A549 (cell line): ENCODE results near the gene ANKRD28. TPM values are rescaled to one million over a fixed set of nuclear protein-coding genes. Genes with fewer than 3 reads are reported as not detected.

Source experiments
- ATAC-seq, 2 experiments: fragments of 200-7000 bp in 1 of 2; fragments of >200 bp in 1 of 2; cut with Nextera tagmentation in 1 of 2; cut with Tn5 transposase in 1 of 2; 3 replicates each; pipeline versions ENCODE4 v1.8.0 to v1.9.1; 2018 to 2020; ENCODE audit warnings: mild to moderate bottlenecking in 1 of 2, moderate library complexity in 1 of 2
- CTCF ChIA-PET: fragments of 300-600 bp; sonication (Branson Sonifier 250); formaldehyde crosslinking; extraction: SDS; loops from one replicate; lab custom pipeline; 2021; ENCODE audit warnings: antibody characterized with exemption, inconsistent platforms; lab: Yijun Ruan, JAX
- POLR2A ChIA-PET: fragments of 350-600 bp; formaldehyde crosslinking; extraction: SDS; loops from one replicate; lab custom pipeline; 2021; ENCODE audit warnings: antibody characterized with exemption, inconsistent platforms; lab: Yijun Ruan, JAX
- DNase-seq, 2 experiments: peaks; one replicate each; pipeline versions ENCODE4 v3.0.0 to v3.0.0-alpha.2; 2011 to 2016; ENCODE audit warnings: low read depth in 1 of 2, low spot score in 1 of 2
- FAIRE-seq: peaks from 2 replicates; lab custom pipeline; 2011; peaks lifted over from hg19 to GRCh38; lab: Jason Lieb, UNC
- H3K27ac ChIP-seq, 2 experiments: fragments of >200 bp; sonication (Bioruptor Twin); formaldehyde crosslinking; 3 replicates each; pipeline ENCODE4 v1.5.1; 2016 to 2017
- H3K4me1 ChIP-seq: fragments of >200 bp; sonication (Bioruptor Twin); formaldehyde crosslinking; 3 replicates; pipeline ENCODE4 v1.6.1; 2016
- H3K4me2 ChIP-seq: fragments of >200 bp; sonication (Bioruptor Twin); formaldehyde crosslinking; 3 replicates; pipeline ENCODE4 v1.6.1; 2016
- H3K4me3 ChIP-seq: fragments of >200 bp; sonication (Bioruptor Twin); formaldehyde crosslinking; 3 replicates; pipeline ENCODE4 v1.5.1; 2016
- H3K9me3 ChIP-seq: fragments of >200 bp; sonication (Bioruptor Twin); formaldehyde crosslinking; 3 replicates; pipeline ENCODE4 v1.6.1; 2016
- CBX2 ChIP-seq: fragments of 200-600 bp; sonication (generic); IDR thresholded peaks from 2 replicates; pipeline ENCODE4 v1.6.1; 2016; ENCODE audit warnings: low read depth, mild to moderate bottlenecking, borderline replicate concordance
- ESRRA ChIP-seq: fragments of 150-350 bp; IDR thresholded peaks from 2 replicates; pipeline ENCODE4 v1.6.1; 2014; ENCODE audit warnings: mild to moderate bottlenecking, low read length, borderline replicate concordance
- FOXS1 ChIP-seq: fragments of 250-450 bp; sonication (Bioruptor Pico); IDR thresholded peaks from 2 replicates; pipeline ENCODE4 v1.5.0; 2020; ENCODE audit warnings: mild to moderate bottlenecking, moderate library complexity
- HOXA7 ChIP-seq: fragments of 250-450 bp; sonication (Bioruptor Pico); IDR thresholded peaks from 2 replicates; pipeline ENCODE4 v1.5.0; 2020; ENCODE audit warnings: mild to moderate bottlenecking, moderate library complexity
- HOXB5 ChIP-seq: fragments of 250-450 bp; sonication (Bioruptor Pico); IDR thresholded peaks from 2 replicates; pipeline ENCODE4 v1.5.0; 2020; ENCODE audit warnings: mild to moderate bottlenecking, moderate library complexity
- KDM5A ChIP-seq: fragments of 200-600 bp; sonication (generic); IDR thresholded peaks from 2 replicates; pipeline ENCODE4 v1.6.1; 2016; ENCODE audit warnings: antibody characterized with exemption, mild to moderate bottlenecking
- MAFK ChIP-seq: fragments of 450-650 bp; IDR thresholded peaks from 2 replicates; pipeline ENCODE4 v1.6.1; 2014; ENCODE audit not compliant: partially characterized antibody
- MYC ChIP-seq: IDR thresholded peaks from 2 replicates; pipeline ENCODE4 v1.6.1; 2012; ENCODE audit warnings: mild to moderate bottlenecking, inconsistent platforms, low read length, improper control_type of control experiment, borderline replicate concordance
- NPAS2 ChIP-seq: fragments of 250-450 bp; sonication (Bioruptor Pico); IDR thresholded peaks from 2 replicates; pipeline ENCODE4 v1.8.0; 2022; ENCODE audit warnings: mild to moderate bottlenecking, moderate library complexity, borderline replicate concordance
- NR3C1 ChIP-seq: fragments of >200 bp; sonication (Bioruptor Twin); formaldehyde crosslinking; IDR thresholded peaks from 3 replicates; pipeline ENCODE4 v1.6.1; 2017
- RARB ChIP-seq: fragments of 250-450 bp; sonication (Bioruptor Pico); IDR thresholded peaks from 2 replicates; pipeline ENCODE4 v1.8.0; 2021; ENCODE audit warnings: mild to moderate bottlenecking, moderate library complexity
- RFX5 ChIP-seq: fragments of 450-650 bp; IDR thresholded peaks from 2 replicates; pipeline ENCODE4 v1.7.1; 2014; ENCODE audit warnings: antibody characterized with exemption, mild to moderate bottlenecking, moderate library complexity
- RNF2 ChIP-seq: fragments of 200-600 bp; sonication (generic); IDR thresholded peaks from 2 replicates; pipeline ENCODE4 v1.6.1; 2016; ENCODE audit warnings: low read depth, mild to moderate bottlenecking, antibody characterized with exemption, moderate library complexity, borderline replicate concordance
- SMC3 ChIP-seq: fragments of >200 bp; sonication (Bioruptor Twin); formaldehyde crosslinking; IDR thresholded peaks from 3 replicates; pipeline ENCODE4 v1.6.1; 2018; ENCODE audit warnings: inconsistent platforms
- TFCP2L1 ChIP-seq: fragments of 250-450 bp; sonication (Bioruptor Pico); IDR thresholded peaks from 2 replicates; pipeline ENCODE4 v1.5.0; 2021; ENCODE audit warnings: mild to moderate bottlenecking
- ZC3H11A ChIP-seq: fragments of 450-650 bp; IDR thresholded peaks from 2 replicates; pipeline ENCODE4 v1.6.1; 2014; ENCODE audit warnings: antibody characterized with exemption, mild to moderate bottlenecking
- WGBS: methylation state at CpG from one replicate; pipeline ENCODE4 v1.1.6; 2017; ENCODE audit errors: missing lambda C conversion rate; 5-methylcytosine and 5-hydroxymethylcytosine counted together
- polyA plus RNA-seq, 4 experiments: library from polyadenylated mRNA; depleted of rRNA in 3 of 4; stranded (reverse); fragments of >200 nt; fragmentation: RNase III in 1 of 4; extraction: RNeasy Plus Mini Kit Qiagen cat#74134 plus additional on column Dnase treatment in 1 of 4; gene quantifications; 2 replicates in 3 of 4; 3 replicates in 1 of 4; pipeline ENCODE4 v1.2.3, GENCODE V29; 2011 to 2017
- TF ChIP-seq, protein P1 (sequence below): fragments of >200 bp; sonication (Bioruptor Twin); formaldehyde crosslinking; IDR thresholded peaks from 3 replicates; pipeline ENCODE4 v1.6.1; 2016
- TF ChIP-seq, protein P2 (sequence below): fragments of 200-600 bp; sonication (generic); IDR thresholded peaks from 2 replicates; pipeline ENCODE4 v1.6.1; 2016; ENCODE audit warnings: antibody characterized with exemption, mild to moderate bottlenecking, moderate library complexity
- TF ChIP-seq, protein P3 (sequence below): fragments of >200 bp; sonication (Bioruptor Twin); formaldehyde crosslinking; IDR thresholded peaks from 3 replicates; pipeline ENCODE4 v1.5.1; 2016

Gene ANKRD28
- polyA plus RNA-seq, 2 of the 4 experiments (the other 2 are of a cell fraction): 29.9 to 72.0 TPM

DNA sequence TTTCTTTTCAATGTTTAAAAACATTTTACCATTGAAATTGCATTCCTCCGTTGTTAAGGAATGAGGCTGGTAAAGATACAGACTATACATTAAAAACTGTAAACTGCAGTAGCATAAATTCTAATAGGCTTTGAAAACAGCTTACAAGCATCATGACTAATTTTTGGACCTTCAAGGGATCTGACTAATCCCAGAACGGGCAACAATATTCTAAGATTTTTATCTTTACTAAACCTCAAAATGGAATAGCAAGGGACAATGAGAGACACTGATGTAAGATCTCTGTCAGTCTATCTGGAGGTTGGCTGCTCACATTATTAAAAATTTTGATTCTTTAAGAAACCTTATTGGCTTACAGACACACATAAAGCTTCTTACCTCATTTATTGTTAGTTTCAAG lies 121.5 kb downstream of the ANKRD28 start (continued):
- TF ChIP-seq, protein P1, sequence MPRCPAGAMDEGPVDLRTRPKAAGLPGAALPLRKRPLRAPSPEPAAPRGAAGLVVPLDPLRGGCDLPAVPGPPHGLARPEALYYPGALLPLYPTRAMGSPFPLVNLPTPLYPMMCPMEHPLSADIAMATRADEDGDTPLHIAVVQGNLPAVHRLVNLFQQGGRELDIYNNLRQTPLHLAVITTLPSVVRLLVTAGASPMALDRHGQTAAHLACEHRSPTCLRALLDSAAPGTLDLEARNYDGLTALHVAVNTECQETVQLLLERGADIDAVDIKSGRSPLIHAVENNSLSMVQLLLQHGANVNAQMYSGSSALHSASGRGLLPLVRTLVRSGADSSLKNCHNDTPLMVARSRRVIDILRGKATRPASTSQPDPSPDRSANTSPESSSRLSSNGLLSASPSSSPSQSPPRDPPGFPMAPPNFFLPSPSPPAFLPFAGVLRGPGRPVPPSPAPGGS: no peak
- TF ChIP-seq, protein P2, sequence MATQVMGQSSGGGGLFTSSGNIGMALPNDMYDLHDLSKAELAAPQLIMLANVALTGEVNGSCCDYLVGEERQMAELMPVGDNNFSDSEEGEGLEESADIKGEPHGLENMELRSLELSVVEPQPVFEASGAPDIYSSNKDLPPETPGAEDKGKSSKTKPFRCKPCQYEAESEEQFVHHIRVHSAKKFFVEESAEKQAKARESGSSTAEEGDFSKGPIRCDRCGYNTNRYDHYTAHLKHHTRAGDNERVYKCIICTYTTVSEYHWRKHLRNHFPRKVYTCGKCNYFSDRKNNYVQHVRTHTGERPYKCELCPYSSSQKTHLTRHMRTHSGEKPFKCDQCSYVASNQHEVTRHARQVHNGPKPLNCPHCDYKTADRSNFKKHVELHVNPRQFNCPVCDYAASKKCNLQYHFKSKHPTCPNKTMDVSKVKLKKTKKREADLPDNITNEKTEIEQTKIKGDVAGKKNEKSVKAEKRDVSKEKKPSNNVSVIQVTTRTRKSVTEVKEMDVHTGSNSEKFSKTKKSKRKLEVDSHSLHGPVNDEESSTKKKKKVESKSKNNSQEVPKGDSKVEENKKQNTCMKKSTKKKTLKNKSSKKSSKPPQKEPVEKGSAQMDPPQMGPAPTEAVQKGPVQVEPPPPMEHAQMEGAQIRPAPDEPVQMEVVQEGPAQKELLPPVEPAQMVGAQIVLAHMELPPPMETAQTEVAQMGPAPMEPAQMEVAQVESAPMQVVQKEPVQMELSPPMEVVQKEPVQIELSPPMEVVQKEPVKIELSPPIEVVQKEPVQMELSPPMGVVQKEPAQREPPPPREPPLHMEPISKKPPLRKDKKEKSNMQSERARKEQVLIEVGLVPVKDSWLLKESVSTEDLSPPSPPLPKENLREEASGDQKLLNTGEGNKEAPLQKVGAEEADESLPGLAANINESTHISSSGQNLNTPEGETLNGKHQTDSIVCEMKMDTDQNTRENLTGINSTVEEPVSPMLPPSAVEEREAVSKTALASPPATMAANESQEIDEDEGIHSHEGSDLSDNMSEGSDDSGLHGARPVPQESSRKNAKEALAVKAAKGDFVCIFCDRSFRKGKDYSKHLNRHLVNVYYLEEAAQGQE: no peak
- no peak for TF ChIP-seq RNF2

DNA sequence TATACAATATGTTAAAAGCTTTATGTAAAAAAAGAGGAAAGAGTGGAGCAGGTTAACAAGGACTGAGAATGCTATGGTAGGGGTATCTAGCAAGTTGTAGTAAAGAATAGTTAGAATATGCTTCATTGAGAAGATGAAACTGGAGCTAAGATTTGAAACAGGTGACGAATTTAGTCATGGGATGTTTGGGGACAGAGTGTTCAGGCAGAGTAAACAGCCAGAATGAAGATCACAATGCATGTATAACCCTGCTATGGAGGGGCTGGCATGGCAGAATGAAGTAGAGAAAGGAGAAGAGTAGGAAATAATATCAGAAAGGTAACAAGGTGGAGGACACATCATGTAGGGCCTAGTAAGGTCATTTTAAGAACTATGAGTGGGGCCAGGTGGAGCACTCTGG lies 124.2 kb downstream of the ANKRD28 start:
- CTCF ChIA-PET: interaction anchor here (1.0 to 1.5 kb wide), 2 partner anchors 44 to 63 kb away, joined by 3 read pairs; no protein-coding TSS in a partner anchor
- no peak overlapping the region for H3K4me3 ChIP-seq
- no peak for TF ChIP-seq ZC3H11A
- no peak for TF ChIP-seq ESRRA
- TF ChIP-seq MYC: no peak
- TF ChIP-seq FOXS1: no peak
- TF ChIP-seq, all 56 proteins: peak for 0
- H3K27ac ChIP-seq: no peak overlapping the region
- WGBS: 98% methylated on average over 1 of the region's 1 CpG
- FAIRE-seq: no peak
- ATAC-seq: no peak
- no peak overlapping the region for H3K4me2 ChIP-seq
- no peaks in the 10 kb centered on the region for H3K9me3 ChIP-seq
- DNase-seq: no peak
- POLR2A ChIA-PET: no interaction called here
- no peaks in the 10 kb centered on the region for H3K4me1 ChIP-seq

DNA sequence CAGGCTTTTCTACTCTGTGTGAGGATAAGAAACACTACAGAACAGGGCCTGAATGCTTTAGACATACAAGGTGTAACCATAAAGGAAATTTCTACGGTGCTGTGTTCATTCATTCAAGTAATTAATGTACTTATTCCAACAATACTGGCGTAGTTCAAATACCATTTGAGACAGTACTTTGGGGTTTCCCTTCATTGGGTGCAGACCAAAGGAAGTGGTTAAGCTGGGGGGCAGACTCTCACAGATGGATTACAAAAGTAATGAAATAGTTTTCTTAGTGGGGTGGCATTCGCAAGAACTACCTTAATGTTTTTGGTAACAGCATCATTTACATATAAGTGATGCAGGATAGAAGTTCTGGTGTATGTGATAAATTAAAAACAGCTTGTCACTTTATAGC lies 130.3 kb downstream of the ANKRD28 start:
- DNase-seq (no peak), ATAC-seq (no peak), FAIRE-seq (no peak)
- ChIA-PET CTCF (interaction anchor here (0.6 to 1.7 kb wide), 3 partner anchors 37 to 45 kb away, joined by 3 to 7 read pairs (median 3); no protein-coding TSS in a partner anchor), POLR2A (no interaction called here)
- Histone ChIP-seq H3K27ac (no peak overlapping the region), H3K4me1 (no peaks in the 10 kb centered on the region), H3K4me3 (no peak overlapping the region), H3K9me3 (no peaks in the 10 kb centered on the region), H3K4me2 (no peak overlapping the region)
- WGBS: 87% methylated on average over 3 of the region's 3 CpGs
- TF ChIP-seq NR3C1 (no peak), RARB (CRISPR knock-in tag) (no peak)

DNA sequence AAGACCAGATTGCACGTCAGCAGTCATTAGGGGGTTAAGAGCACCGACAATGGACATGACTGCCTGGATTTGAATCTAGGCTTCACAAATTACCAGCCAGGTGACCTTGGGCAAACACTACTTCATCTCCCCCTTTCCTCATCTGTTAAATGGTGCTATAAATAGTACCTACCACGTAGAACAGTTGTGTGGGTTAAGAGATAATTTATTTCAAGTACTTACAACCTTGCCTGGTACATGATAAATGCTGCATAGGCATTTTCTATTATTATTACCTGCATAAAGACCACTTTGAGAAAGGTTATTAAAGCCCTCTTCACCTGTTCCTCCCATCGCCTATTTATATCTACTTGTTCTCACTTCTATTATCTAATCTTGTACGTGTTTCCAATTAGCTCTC lies 131.5 kb downstream of the ANKRD28 start:
- no peaks in the 10 kb centered on the region for H3K4me1 ChIP-seq
- H3K4me3 ChIP-seq: no peak overlapping the region
- H3K4me2 ChIP-seq: no peak overlapping the region
- TF ChIP-seq MAFK (peak; percentile 83), RFX5 (no peak)
- CTCF ChIA-PET: no interaction called here
- FAIRE-seq (no peak), DNase-seq (no peak), ATAC-seq (no peak)
- POLR2A ChIA-PET: no interaction called here
- H3K9me3 ChIP-seq: no peaks in the 10 kb centered on the region
- no peak overlapping the region for H3K27ac ChIP-seq
- 88% methylated on average over 5 of the region's 5 CpGs for WGBS

DNA sequence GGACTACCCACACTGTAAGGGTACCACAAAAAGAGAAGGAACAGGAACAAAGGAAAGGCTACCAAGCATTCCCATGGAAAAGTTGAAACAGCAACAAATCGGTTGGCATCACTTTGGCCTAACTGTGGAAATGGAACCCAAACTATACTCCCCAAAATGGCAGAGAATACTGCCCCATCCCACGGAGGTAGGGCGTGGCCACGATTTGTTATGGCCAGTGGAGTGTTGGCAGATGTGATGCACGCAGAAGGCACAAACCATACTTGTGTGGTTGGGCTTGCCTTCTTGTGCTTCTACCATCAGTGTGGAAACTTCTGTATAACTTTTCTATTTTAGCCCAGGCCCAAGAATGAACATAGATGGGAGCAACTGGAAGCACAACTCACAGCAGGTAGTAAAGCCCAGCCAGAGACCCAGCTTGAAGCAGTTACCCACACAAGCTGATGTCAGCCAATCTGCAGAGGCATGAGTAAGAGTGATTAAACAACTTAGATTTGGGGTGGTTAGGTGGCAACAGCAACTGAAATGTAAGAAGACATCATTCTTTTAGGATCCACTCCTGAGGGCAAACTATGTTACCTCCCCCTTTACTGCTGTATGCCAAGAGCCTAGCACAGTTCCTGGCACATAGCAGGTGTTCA lies 132.1 kb downstream of the ANKRD28 start:
- 90% methylated on average over 5 of the region's 5 CpGs for WGBS
- TF ChIP-seq TFCP2L1 (CRISPR knock-in tag) (no peak), SMC3 (no peak), NPAS2 (CRISPR knock-in tag) (no peak), RNF2 (no peak), CBX2 (no peak), HOXA7 (no peak), KDM5A (no peak), HOXB5 (CRISPR knock-in tag) (no peak)
- TF ChIP-seq, protein P1: no peak
- TF ChIP-seq, protein P3, sequence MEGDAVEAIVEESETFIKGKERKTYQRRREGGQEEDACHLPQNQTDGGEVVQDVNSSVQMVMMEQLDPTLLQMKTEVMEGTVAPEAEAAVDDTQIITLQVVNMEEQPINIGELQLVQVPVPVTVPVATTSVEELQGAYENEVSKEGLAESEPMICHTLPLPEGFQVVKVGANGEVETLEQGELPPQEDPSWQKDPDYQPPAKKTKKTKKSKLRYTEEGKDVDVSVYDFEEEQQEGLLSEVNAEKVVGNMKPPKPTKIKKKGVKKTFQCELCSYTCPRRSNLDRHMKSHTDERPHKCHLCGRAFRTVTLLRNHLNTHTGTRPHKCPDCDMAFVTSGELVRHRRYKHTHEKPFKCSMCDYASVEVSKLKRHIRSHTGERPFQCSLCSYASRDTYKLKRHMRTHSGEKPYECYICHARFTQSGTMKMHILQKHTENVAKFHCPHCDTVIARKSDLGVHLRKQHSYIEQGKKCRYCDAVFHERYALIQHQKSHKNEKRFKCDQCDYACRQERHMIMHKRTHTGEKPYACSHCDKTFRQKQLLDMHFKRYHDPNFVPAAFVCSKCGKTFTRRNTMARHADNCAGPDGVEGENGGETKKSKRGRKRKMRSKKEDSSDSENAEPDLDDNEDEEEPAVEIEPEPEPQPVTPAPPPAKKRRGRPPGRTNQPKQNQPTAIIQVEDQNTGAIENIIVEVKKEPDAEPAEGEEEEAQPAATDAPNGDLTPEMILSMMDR: no peak
- Histone ChIP-seq H3K4me3 (no peak overlapping the region), H3K9me3 (no peaks in the 10 kb centered on the region), H3K4me1 (no peaks in the 10 kb centered on the region), H3K4me2 (no peak overlapping the region), H3K27ac (no peak overlapping the region)
- no peak for DNase-seq
- ATAC-seq: no peak
- CTCF ChIA-PET: interaction anchor here (1.4 kb wide), 1 partner anchor 17 kb away, joined by 5 read pairs; no protein-coding TSS in a partner anchor
- POLR2A ChIA-PET: no interaction called here
- no peak for FAIRE-seq
